GM12878 (cell line): ENCODE data around the gene CD300A. TPM values are rescaled to one million over a fixed set of nuclear protein-coding genes. Genes with fewer than 3 reads are reported as not detected.
A peak's percentile ranks its signal among the peaks of the same experiment; 100 is the strongest.

Experiments used
- ASH2L ChIP-seq: fragments of 300-600, 200-600 bp; sonication (generic); IDR thresholded peaks from 2 replicates; pipeline ENCODE4 v1.6.1; 2017; ENCODE audit warnings: low read depth, mild to moderate bottlenecking, borderline replicate concordance
- CTCF ChIP-seq, 3 experiments: IDR thresholded peaks in 2 of 3; conservative IDR thresholded peaks in 1 of 3; 2 replicates each; pipeline ENCODE4 v1.5.1; 2011; ENCODE audit warnings: low read depth in 3 of 3, low read length in 3 of 3, mild to moderate bottlenecking in 3 of 3, control low read depth in 2 of 3, moderate library complexity in 2 of 3, inconsistent platforms in 1 of 3, mixed read lengths in 1 of 3; ENCODE audit not compliant: control insufficient read depth in 2 of 3, insufficient read depth in 1 of 3; ENCODE audit errors: extremely low read depth in 1 of 3
- EP300 ChIP-seq, 2 experiments: fragments of 150-350 bp in 1 of 2; IDR thresholded peaks; 2 replicates each; pipeline ENCODE4 v1.6.1; 2011 to 2012; ENCODE audit warnings: low read depth in 2 of 2, low read length in 2 of 2, borderline replicate concordance in 1 of 2, improper control_type of control experiment in 1 of 2, inconsistent platforms in 1 of 2; ENCODE audit not compliant: control insufficient read depth in 1 of 2
- ETV6 ChIP-seq, 2 experiments: fragments of 450-650 bp in 1 of 2; IDR thresholded peaks in 1 of 2; conservative IDR thresholded peaks in 1 of 2; 2 replicates each; pipeline ENCODE4 v1.6.1; 2014; ENCODE audit warnings: antibody characterized with exemption in 1 of 2, borderline replicate concordance in 1 of 2, low read depth in 1 of 2, mild to moderate bottlenecking in 1 of 2, moderate library complexity in 1 of 2
- HCFC1 ChIP-seq: fragments of 150-350 bp; IDR thresholded peaks from 2 replicates; pipeline ENCODE4 v1.6.1; 2014; ENCODE audit warnings: low read length
- HSF1 ChIP-seq: fragments of 150-350 bp; IDR thresholded peaks from 2 replicates; pipeline ENCODE4 v1.6.1; 2014; ENCODE audit warnings: mild to moderate bottlenecking, low read depth, low read length
- KLF5 ChIP-seq: fragments of 450-650 bp; IDR thresholded peaks from 2 replicates; pipeline ENCODE4 v1.6.1; 2014; ENCODE audit warnings: mild to moderate bottlenecking; ENCODE audit not compliant: partially characterized antibody
- MEF2A ChIP-seq: IDR thresholded peaks from 2 replicates; pipeline ENCODE4 v1.6.1; 2011; ENCODE audit warnings: low read depth, mild to moderate bottlenecking, low read length, moderate library complexity; ENCODE audit not compliant: insufficient read depth
- MXI1 ChIP-seq: fragments of 150-350 bp; IDR thresholded peaks from 2 replicates; pipeline ENCODE4 v1.6.1; 2011; ENCODE audit warnings: low read depth, mild to moderate bottlenecking, inconsistent platforms, low read length, improper control_type of control experiment
- NBN ChIP-seq: fragments of 450-650 bp; IDR thresholded peaks from 2 replicates; pipeline ENCODE4 v1.6.1; 2016
- NR2C1 ChIP-seq: fragments of 450-650 bp; IDR thresholded peaks from 2 replicates; pipeline ENCODE4 v1.6.1; 2017; ENCODE audit warnings: antibody characterized with exemption, mild to moderate bottlenecking, moderate library complexity
- POLR2AphosphoS5 ChIP-seq: IDR thresholded peaks from 2 replicates; pipeline ENCODE4 v1.6.1; 2011; ENCODE audit warnings: mild to moderate bottlenecking, low read length, inconsistent platforms
- PRDM15 ChIP-seq: fragments of 450-650 bp; formaldehyde crosslinking; IDR thresholded peaks from 2 replicates; pipeline ENCODE4 v1.4.0; 2020; ENCODE audit warnings: mild to moderate bottlenecking, moderate library complexity
- RBBP5 ChIP-seq: fragments of 200-600 bp; sonication (generic); conservative IDR thresholded peaks from 2 replicates; pipeline ENCODE4 v1.6.1; 2016
- RCOR1 ChIP-seq: conservative IDR thresholded peaks from 2 replicates; pipeline ENCODE4 v1.6.1; 2012; ENCODE audit warnings: low read depth, low read length, improper control_type of control experiment
- SIN3A ChIP-seq: IDR thresholded peaks from 2 replicates; pipeline ENCODE4 v1.6.1; 2012; ENCODE audit warnings: low read depth, low read length, improper control_type of control experiment
- SMARCA5 ChIP-seq: fragments of 450-650 bp; IDR thresholded peaks from 2 replicates; pipeline ENCODE4 v1.6.1; 2017; ENCODE audit warnings: mild to moderate bottlenecking
- STAT3 ChIP-seq: IDR thresholded peaks from 2 replicates; pipeline ENCODE4 v1.6.1; 2011; ENCODE audit warnings: low read depth, low read length, improper control_type of control experiment
- TARDBP ChIP-seq: IDR thresholded peaks from 2 replicates; pipeline ENCODE4 v1.6.1; 2016; ENCODE audit warnings: borderline replicate concordance
- TCF12 ChIP-seq: IDR thresholded peaks from 2 replicates; pipeline ENCODE4 v1.6.1; 2011; ENCODE audit warnings: low read depth, mild to moderate bottlenecking, low read length
- TCF3 ChIP-seq: IDR thresholded peaks from 2 replicates; pipeline ENCODE4 v1.6.1; 2012; ENCODE audit warnings: low read depth, mild to moderate bottlenecking, low read length, borderline replicate concordance; ENCODE audit not compliant: insufficient read depth
- YBX1 ChIP-seq: fragments of 450-650 bp; IDR thresholded peaks from 2 replicates; pipeline ENCODE4 v1.6.1; 2016; ENCODE audit warnings: antibody characterized with exemption
- ZNF207 ChIP-seq: fragments of 450-650 bp; IDR thresholded peaks from 2 replicates; pipeline ENCODE4 v1.6.1; 2014; ENCODE audit warnings: antibody characterized with exemption, mild to moderate bottlenecking, borderline replicate concordance
- ZNF384 ChIP-seq: IDR thresholded peaks from 2 replicates; pipeline ENCODE4 v1.6.1; 2012; ENCODE audit warnings: low read depth, mild to moderate bottlenecking, low read length, improper control_type of control experiment, borderline replicate concordance
- ZNF622 ChIP-seq: fragments of 450-650 bp; IDR thresholded peaks from 2 replicates; pipeline ENCODE4 v1.6.1; 2017; ENCODE audit warnings: mild to moderate bottlenecking, inconsistent platforms
- polyA plus RNA-seq, 11 experiments: library from polyadenylated mRNA; depleted of rRNA in 4 of 11; unstranded in 6 of 11; stranded (reverse) in 5 of 11; fragments of >200 nt; fragmentation: Nextera tagmentation in 4 of 11; fragmentation: Illumina TruSeq in 1 of 11; extraction: Ambion mirVana in 4 of 11; extraction: Trizol in 1 of 11; gene quantifications; 1 replicate in 1 of 11; 2 replicates in 10 of 11; pipeline versions ENCODE4 v1.2.1 to v1.2.3, GENCODE V29; 2011 to 2016; ENCODE audit warnings: inconsistent platforms in 2 of 11, missing spikeins in 2 of 11, low read depth in 1 of 11
- total RNA-seq, 4 experiments: library from RNA; depleted of rRNA in 3 of 4; stranded (reverse); fragments of >200 nt in 3 of 4; fragmentation: Illumina TruSeq in 1 of 4; extraction: Trizol in 1 of 4; gene quantifications; 2 replicates each; pipeline versions ENCODE4 v1.2.1 to v1.2.3, GENCODE V29; 2013 to 2021

The CD300A gene
- total and polyA plus RNA-seq, 10 of the 15 experiments (the other 5 are each of a cell fraction or from before 2014, with no cell fraction given) = 10.6 to 128 (median 36.1) TPM

GRCh38 chr17:74513987-74514631, 47.7 kb downstream of the CD300A start (continued):
- TF ChIP-seq SIN3A (no peak; the same call in 1 of the 2 replicates), STAT3 (no peak), HCFC1 (peak; percentile 48; the same call in 1 of the 2 replicates), CTCF (IDR thresholded peaks at IDR 0.05 in 2 of 3, conservative IDR thresholded peaks at IDR 0.05 in 1 of 3; ENCODE audit: control insufficient read depth in 2 of 3, extremely low read depth in 1 of 3, insufficient read depth in 1 of 3, low read depth in 3 of 3, low read length in 3 of 3) (no peak), RBBP5 (no peak), MEF2A (no peak), KLF5 (peak; percentile 4), TCF3 (no peak), SMARCA5 (no peak), ZNF622 (no peak), MXI1 (no peak), POLR2AphosphoS5 (no peak), PRDM15 (CRISPR knock-in tag) (no peak; the same call in none of the 2 replicates), EP300 (IDR thresholded peaks at IDR 0.05; ENCODE audit: borderline replicate concordance in 1 of 2, control insufficient read depth in 1 of 2, low read depth in 2 of 2, low read length in 2 of 2) (no peak; a peak in 2 of 4 replicates), ASH2L (no peak), ZNF384 (no peak), TCF12 (no peak), ZNF207 (no peak), NR2C1 (no peak), HSF1 (0 out of 2 replicates have a peak, but pooled peaks have one; percentile 55), YBX1 (no peak), RCOR1 (no peak), ETV6 (conservative IDR thresholded peaks at IDR 0.05 in 1 of 2, IDR thresholded peaks at IDR 0.05 in 1 of 2; ENCODE audit: borderline replicate concordance in 1 of 2, low read depth in 1 of 2) (no peak), NBN (peak; percentile 91), TARDBP (no peak)
